HCT116 (cell line): ENCODE measurements around the gene GATM. TPM values are rescaled to one million over a fixed set of nuclear protein-coding genes. Genes with fewer than 3 reads are reported as not detected.

Source experiments
- ATAC-seq: fragments of 200-7000 bp; cut with Tn5 transposase; 2 replicates; pipeline ENCODE4 v1.9.1; 2020; ENCODE audit warnings: mild to moderate bottlenecking, moderate library complexity
- BruUV-seq: library from RNA; stranded (reverse); fragments of 400-500 nt; replicated peaks from 2 replicates; lab custom pipeline; 2021; lab: Mats Ljungman, UMichigan
- CTCF ChIA-PET: fragments of 300-600 bp; sonication (Branson Sonifier 250); formaldehyde crosslinking; loops from one replicate; lab custom pipeline; 2021; ENCODE audit warnings: antibody characterized with exemption; lab: Charles Lee
- POLR2A ChIA-PET: fragments of 300-600, 350-600 bp; sonication (Branson Sonifier 250); formaldehyde crosslinking; loops from one replicate; lab custom pipeline; 2021; ENCODE audit warnings: antibody characterized with exemption; lab: Charles Lee
- RAD21 ChIA-PET, 2 experiments: fragments of 300-600 bp; sonication (Branson Sonifier 250); formaldehyde crosslinking; loops; one replicate each; lab custom pipeline; 2023; ENCODE audit warnings: low total read pairs in 2 of 2; ENCODE audit not compliant: uncharacterized antibody in 2 of 2, unreplicated experiment in 2 of 2, low non-redundant PET in 1 of 2; lab: Charles Lee
- DNase-seq: peaks from one replicate; pipeline ENCODE4 v3.0.0-alpha.2; 2010; ENCODE audit warnings: low read depth, low spot score
- H2AFZ ChIP-seq: fragments of 200-600 bp; shearing (Covaris generic), sonication (generic); 2 replicates; pipeline ENCODE4 v1.6.1; 2017; ENCODE audit warnings: low read depth, mixed run types, mixed read lengths, antibody characterized with exemption, low read length; ENCODE audit not compliant: poor library complexity, severe bottlenecking
- H3K27ac ChIP-seq: 2 replicates; pipeline ENCODE4 v1.5.1; 2012; ENCODE audit warnings: low read depth, low read length
- H3K27me3 ChIP-seq: fragments of 200-600 bp; sonication (generic); 2 replicates; pipeline ENCODE4 v1.6.1; 2016; ENCODE audit warnings: mixed run types, low read length, mixed read lengths; ENCODE audit not compliant: insufficient read depth
- H3K36me3 ChIP-seq, 2 experiments: fragments of 200-500 bp in 1 of 2; fragments of 200-600 bp in 1 of 2; sonication (Bioruptor generic) in 1 of 2; sonication (generic) in 1 of 2; 2 replicates each; pipeline versions ENCODE4 v1.5.1 to v1.6.1; 2014 to 2016; ENCODE audit warnings: low read length in 2 of 2, inconsistent platforms in 1 of 2, mixed read lengths in 1 of 2, mixed run types in 1 of 2; ENCODE audit not compliant: insufficient read depth in 2 of 2, control insufficient read depth in 1 of 2
- H3K4me1 ChIP-seq, 2 experiments: fragments of 200-600 bp in 1 of 2; sonication (generic) in 1 of 2; 2 replicates each; pipeline versions ENCODE4 v1.5.1 to v1.6.1; 2012 to 2017; ENCODE audit warnings: low read length in 2 of 2, inconsistent platforms in 1 of 2, mild to moderate bottlenecking in 1 of 2, mixed read lengths in 1 of 2, mixed run types in 1 of 2, moderate library complexity in 1 of 2; ENCODE audit not compliant: insufficient read depth in 2 of 2, control insufficient read depth in 1 of 2
- H3K4me2 ChIP-seq: fragments of 200-600 bp; sonication (generic); 2 replicates; pipeline ENCODE4 v1.6.1; 2017; ENCODE audit warnings: mixed run types, low read length, mixed read lengths
- H3K4me3 ChIP-seq, 2 experiments: fragments of 200-600 bp in 1 of 2; sonication (generic) in 1 of 2; replicated peaks in 1 of 2; 2 replicates each; pipeline ENCODE4 v1.5.1; 2011 to 2016; ENCODE audit warnings: low read length in 2 of 2, control low read depth in 1 of 2, low read depth in 1 of 2, mild to moderate bottlenecking in 1 of 2, mixed read lengths in 1 of 2, mixed run types in 1 of 2
- H3K79me2 ChIP-seq: fragments of 200-600 bp; sonication (generic); 2 replicates; pipeline ENCODE4 v1.6.1; 2017; ENCODE audit warnings: mild to moderate bottlenecking, mixed run types, low read length, moderate library complexity, mixed read lengths; ENCODE audit not compliant: insufficient read depth
- H3K9ac ChIP-seq: fragments of 200-600 bp; sonication (generic); 2 replicates; pipeline ENCODE4 v1.6.1; 2016; ENCODE audit warnings: low read length, mixed read lengths
- H3K9me2 ChIP-seq: fragments of 200-600 bp; sonication (generic), shearing (Covaris generic); 2 replicates; pipeline ENCODE4 v1.6.1; 2017; ENCODE audit warnings: mixed run types, mild to moderate bottlenecking, moderate library complexity; ENCODE audit not compliant: insufficient read depth
- H3K9me3 ChIP-seq, 2 experiments: fragments of 200-500 bp in 1 of 2; fragments of 200-600 bp in 1 of 2; sonication (Bioruptor generic) in 1 of 2; sonication (generic) in 1 of 2; 2 replicates each; pipeline ENCODE4 v1.6.1; 2014 to 2017; ENCODE audit warnings: low read length in 2 of 2, mixed read lengths in 2 of 2, inconsistent platforms in 1 of 2, low read depth in 1 of 2, mild to moderate bottlenecking in 1 of 2, mixed run types in 1 of 2, moderate library complexity in 1 of 2; ENCODE audit not compliant: control insufficient read depth in 1 of 2, insufficient read depth in 1 of 2
- H4K20me1 ChIP-seq: fragments of 200-600 bp; sonication (generic), shearing (Covaris generic); 2 replicates; pipeline ENCODE4 v1.6.1; 2017; ENCODE audit warnings: mixed run types, mild to moderate bottlenecking, moderate library complexity; ENCODE audit not compliant: insufficient read depth
- CEBPB ChIP-seq: IDR thresholded peaks from 2 replicates; pipeline ENCODE4 v1.6.1; 2012; ENCODE audit warnings: low read depth
- EGR1 ChIP-seq: IDR thresholded peaks from 2 replicates; pipeline ENCODE4 v1.6.1; 2012; ENCODE audit warnings: low read depth
- ELF1 ChIP-seq: IDR thresholded peaks from 2 replicates; pipeline ENCODE4 v1.6.1; 2012; ENCODE audit warnings: low read depth, borderline replicate concordance
- JUND ChIP-seq: IDR thresholded peaks from 2 replicates; pipeline ENCODE4 v1.6.1; 2012
- POLR2A ChIP-seq: IDR thresholded peaks from 2 replicates; pipeline ENCODE4 v1.7.0; 2011; ENCODE audit warnings: borderline replicate concordance; ENCODE audit not compliant: insufficient read depth, insufficient read length; ENCODE audit errors: extremely low read depth
- POLR2AphosphoS5 ChIP-seq: IDR thresholded peaks from 2 replicates; pipeline ENCODE4 v1.6.1; 2011; ENCODE audit warnings: mild to moderate bottlenecking, low read depth, low read length, moderate library complexity
- RAD21 ChIP-seq: IDR thresholded peaks from 2 replicates; pipeline ENCODE4 v1.6.1; 2012; ENCODE audit warnings: low read depth, mild to moderate bottlenecking
- SIN3A ChIP-seq: IDR thresholded peaks from 2 replicates; pipeline ENCODE4 v1.6.1; 2012; ENCODE audit warnings: low read depth
- TCF7L2 ChIP-seq: IDR thresholded peaks from 2 replicates; pipeline ENCODE4 v1.7.0; 2011; ENCODE audit warnings: borderline replicate concordance, inconsistent platforms; ENCODE audit not compliant: insufficient read depth, insufficient read length; ENCODE audit errors: extremely low read depth
- ZBTB33 ChIP-seq: IDR thresholded peaks from 2 replicates; pipeline ENCODE4 v1.6.1; 2011; ENCODE audit warnings: mild to moderate bottlenecking, low read length, moderate library complexity; ENCODE audit not compliant: insufficient replicate concordance; ENCODE audit errors: extremely low read depth
- ZFX ChIP-seq: fragments of 450-650 bp; IDR thresholded peaks from 2 replicates; pipeline ENCODE4 v1.6.1; 2017
- ZNF274 ChIP-seq: fragments of 200-500 bp; sonication (Bioruptor generic); IDR thresholded peaks from 2 replicates; pipeline ENCODE4 v1.6.1; 2014; ENCODE audit warnings: mild to moderate bottlenecking, low read depth, low read length, inconsistent platforms
- intact Hi-C: fragments of 100-400 bp; cut with micrococcal nuclease; formaldehyde crosslinking; loops from 2 replicates; pipeline ENCODE4 v1.10.0; 2022
- total RNA-seq: library from RNA; stranded (reverse); gene quantifications from one replicate; pipeline ENCODE4 v1.2.1, GENCODE V29; 2021; ENCODE audit not compliant: unreplicated experiment
- TF ChIP-seq, protein P1 (sequence below): IDR thresholded peaks from 2 replicates; pipeline ENCODE4 v1.6.1; 2012
- TF ChIP-seq, protein P2 (sequence below): IDR thresholded peaks from 2 replicates; pipeline ENCODE4 v1.6.1; 2012; ENCODE audit warnings: low read depth
- TF ChIP-seq, protein P3 (sequence below), 3 experiments: fragments of 200-600 bp in 1 of 3; sonication (generic) in 1 of 3; IDR thresholded peaks in 2 of 3; conservative IDR thresholded peaks in 1 of 3; 2 replicates each; pipeline ENCODE4 v1.5.1; 2012 to 2017; ENCODE audit warnings: low read depth in 2 of 3, low read length in 2 of 3, antibody characterized with exemption in 1 of 3, borderline replicate concordance in 1 of 3, control low read depth in 1 of 3, mild to moderate bottlenecking in 1 of 3, mixed read lengths in 1 of 3, mixed run types in 1 of 3, moderate library complexity in 1 of 3; ENCODE audit not compliant: insufficient read depth in 1 of 3

Gene GATM
- total RNA-seq, 1 experiment from 2014 or later, result 3.1 TPM

- DNase-seq (no peak), ATAC-seq (no peak)
- Histone ChIP-seq H2AFZ (no peak overlapping the region), H3K27ac (no peak overlapping the region), H3K4me1 (no peaks in the 10 kb centered on the region), H3K9me2 (no peaks in the 10 kb centered on the region), H3K9me3 (no peaks in the 10 kb centered on the region), H4K20me1 (no peaks in the 10 kb centered on the region), H3K36me3 (no peaks in the 10 kb centered on the region), H3K79me2 (no peaks in the 10 kb centered on the region), H3K27me3 (no peaks in the 10 kb centered on the region), H3K9ac (no peak overlapping the region), H3K4me3 (no peak overlapping the region), H3K4me2 (no peak overlapping the region)
- ChIA-PET CTCF (no interaction called here), RAD21 (no interaction called here), POLR2A (no interaction called here)
- TF ChIP-seq, protein P1, sequence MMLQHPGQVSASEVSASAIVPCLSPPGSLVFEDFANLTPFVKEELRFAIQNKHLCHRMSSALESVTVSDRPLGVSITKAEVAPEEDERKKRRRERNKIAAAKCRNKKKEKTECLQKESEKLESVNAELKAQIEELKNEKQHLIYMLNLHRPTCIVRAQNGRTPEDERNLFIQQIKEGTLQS, result no peak
- TF ChIP-seq RAD21 (no peak), EGR1 (no peak), ELF1 (no peak), POLR2A (no peak), CEBPB (no peak), POLR2AphosphoS5 (no peak), SIN3A (no peak), JUND (no peak), TCF7L2 (no peak), ZNF274 (no peak), ZBTB33 (no peak), ZFX (no peak)
- TF ChIP-seq, protein P2, sequence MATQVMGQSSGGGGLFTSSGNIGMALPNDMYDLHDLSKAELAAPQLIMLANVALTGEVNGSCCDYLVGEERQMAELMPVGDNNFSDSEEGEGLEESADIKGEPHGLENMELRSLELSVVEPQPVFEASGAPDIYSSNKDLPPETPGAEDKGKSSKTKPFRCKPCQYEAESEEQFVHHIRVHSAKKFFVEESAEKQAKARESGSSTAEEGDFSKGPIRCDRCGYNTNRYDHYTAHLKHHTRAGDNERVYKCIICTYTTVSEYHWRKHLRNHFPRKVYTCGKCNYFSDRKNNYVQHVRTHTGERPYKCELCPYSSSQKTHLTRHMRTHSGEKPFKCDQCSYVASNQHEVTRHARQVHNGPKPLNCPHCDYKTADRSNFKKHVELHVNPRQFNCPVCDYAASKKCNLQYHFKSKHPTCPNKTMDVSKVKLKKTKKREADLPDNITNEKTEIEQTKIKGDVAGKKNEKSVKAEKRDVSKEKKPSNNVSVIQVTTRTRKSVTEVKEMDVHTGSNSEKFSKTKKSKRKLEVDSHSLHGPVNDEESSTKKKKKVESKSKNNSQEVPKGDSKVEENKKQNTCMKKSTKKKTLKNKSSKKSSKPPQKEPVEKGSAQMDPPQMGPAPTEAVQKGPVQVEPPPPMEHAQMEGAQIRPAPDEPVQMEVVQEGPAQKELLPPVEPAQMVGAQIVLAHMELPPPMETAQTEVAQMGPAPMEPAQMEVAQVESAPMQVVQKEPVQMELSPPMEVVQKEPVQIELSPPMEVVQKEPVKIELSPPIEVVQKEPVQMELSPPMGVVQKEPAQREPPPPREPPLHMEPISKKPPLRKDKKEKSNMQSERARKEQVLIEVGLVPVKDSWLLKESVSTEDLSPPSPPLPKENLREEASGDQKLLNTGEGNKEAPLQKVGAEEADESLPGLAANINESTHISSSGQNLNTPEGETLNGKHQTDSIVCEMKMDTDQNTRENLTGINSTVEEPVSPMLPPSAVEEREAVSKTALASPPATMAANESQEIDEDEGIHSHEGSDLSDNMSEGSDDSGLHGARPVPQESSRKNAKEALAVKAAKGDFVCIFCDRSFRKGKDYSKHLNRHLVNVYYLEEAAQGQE, result no peak
- TF ChIP-seq, protein P3, sequence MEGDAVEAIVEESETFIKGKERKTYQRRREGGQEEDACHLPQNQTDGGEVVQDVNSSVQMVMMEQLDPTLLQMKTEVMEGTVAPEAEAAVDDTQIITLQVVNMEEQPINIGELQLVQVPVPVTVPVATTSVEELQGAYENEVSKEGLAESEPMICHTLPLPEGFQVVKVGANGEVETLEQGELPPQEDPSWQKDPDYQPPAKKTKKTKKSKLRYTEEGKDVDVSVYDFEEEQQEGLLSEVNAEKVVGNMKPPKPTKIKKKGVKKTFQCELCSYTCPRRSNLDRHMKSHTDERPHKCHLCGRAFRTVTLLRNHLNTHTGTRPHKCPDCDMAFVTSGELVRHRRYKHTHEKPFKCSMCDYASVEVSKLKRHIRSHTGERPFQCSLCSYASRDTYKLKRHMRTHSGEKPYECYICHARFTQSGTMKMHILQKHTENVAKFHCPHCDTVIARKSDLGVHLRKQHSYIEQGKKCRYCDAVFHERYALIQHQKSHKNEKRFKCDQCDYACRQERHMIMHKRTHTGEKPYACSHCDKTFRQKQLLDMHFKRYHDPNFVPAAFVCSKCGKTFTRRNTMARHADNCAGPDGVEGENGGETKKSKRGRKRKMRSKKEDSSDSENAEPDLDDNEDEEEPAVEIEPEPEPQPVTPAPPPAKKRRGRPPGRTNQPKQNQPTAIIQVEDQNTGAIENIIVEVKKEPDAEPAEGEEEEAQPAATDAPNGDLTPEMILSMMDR (IDR thresholded peaks at IDR 0.05 in 2 of 3, conservative IDR thresholded peaks at IDR 0.05 in 1 of 3; ENCODE audit: borderline replicate concordance in 1 of 3, insufficient read depth in 1 of 3, low read depth in 2 of 3, low read length in 2 of 3), result no peak
- no TSS peak for BruUV-seq
- intact Hi-C loops, result no loop called here
Observed at GRCh38 chr15:45394681-45395080, 16.3 kb upstream of the GATM start.
